NCI-H1436 (cell line): Measurements from ENCODE around the gene ISCA1.
A peak's percentile ranks its signal among the peaks of the same experiment; 100 is the strongest.

Source experiments
- DNase-seq: peaks from one replicate; lab custom pipeline; 2025; lab: John Stamatoyannopoulos, UW

Gene ISCA1

DNA sequence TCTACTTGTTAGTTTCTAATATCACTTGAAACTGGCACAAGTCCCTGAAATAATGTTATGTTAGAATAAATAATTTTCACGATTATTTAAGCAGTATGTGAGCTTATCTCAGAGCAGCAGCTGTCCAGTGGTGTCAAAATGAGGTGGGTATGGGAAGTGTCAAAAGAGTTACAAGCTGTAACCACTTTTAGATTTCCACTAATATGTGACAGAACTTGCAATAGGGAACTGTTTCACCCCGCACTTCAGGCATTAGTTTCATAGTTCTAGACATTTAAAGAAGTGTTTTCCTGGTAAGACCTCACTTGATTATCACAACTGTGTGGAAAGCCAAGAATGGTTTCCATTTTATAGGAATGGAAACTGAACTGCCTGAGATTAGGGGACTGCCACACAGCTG is 2.9 kb upstream of the ISCA1 start:
- DNase-seq = no peak

DNA sequence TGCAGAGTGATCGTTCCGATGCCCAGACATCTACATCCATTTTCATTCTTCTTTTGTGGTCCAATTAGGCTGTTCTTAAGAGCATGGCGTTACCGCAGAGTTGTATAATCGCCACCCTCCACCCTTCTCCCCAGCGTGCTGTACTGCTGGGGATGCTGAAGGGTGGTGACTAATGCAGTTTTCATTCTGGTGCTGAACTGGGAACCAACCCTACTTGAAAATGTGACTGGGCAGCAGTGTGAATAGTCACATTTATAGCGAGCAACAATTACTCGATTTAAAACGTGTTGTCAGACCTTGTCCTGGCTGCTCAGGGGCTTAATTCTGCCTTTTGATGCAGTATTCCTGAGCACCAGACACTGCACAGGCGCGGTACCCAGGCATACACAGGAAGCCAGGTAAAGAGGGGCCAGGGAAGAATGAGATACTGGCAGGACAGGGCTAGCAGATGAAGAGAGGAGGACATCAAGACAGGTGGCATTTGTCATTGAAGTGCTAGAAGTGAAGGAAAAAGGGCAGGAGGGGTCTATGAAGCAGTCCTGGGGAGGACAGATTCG is 719 bp upstream of the ISCA1 start:
- DNase-seq = no peak

DNA sequence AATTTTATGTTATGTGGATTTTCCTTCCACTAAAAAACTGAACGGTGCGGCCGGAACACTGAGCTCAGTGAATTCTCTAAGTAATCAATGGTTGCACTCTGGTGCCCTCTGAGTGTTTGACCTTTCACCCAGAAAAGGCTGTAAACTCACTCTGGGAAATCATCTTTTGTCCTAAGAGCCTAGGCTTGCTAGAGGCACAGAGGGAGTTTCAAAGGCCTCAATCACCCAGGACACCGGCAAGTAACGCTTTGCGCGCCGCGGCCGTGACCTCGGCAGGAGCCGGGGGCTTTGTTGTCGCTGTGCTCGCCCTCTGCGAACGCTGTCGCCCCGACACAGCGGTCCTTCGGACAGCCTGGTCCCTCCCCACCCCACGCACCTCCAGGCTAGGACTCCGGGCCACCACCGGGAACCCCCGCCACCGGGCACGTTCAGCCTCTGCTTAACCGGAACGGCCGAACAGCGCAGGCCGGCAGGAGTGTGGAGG is 703 bp downstream of the ISCA1 start:
- no peak for DNase-seq

DNA sequence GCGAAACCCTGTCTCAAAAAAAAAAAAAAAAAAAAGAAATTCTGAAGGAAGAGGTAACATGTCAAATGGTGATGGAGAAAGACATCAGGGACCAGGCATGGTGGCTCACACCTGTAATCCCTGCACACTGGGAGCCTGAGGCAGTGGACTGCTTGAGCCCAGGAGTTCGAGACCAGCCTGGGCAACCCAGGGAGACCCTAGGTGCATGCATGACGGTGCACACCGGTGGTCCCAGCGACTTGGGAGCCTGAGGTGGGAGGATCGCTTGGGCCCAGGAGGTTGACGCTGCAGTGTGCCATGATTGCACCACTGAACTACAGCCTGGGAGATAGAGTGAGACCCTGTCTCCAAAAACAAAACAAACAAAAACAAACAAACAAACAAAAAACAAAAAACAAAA is 1.8 kb downstream of the ISCA1 start:
- DNase-seq = no peak

DNA sequence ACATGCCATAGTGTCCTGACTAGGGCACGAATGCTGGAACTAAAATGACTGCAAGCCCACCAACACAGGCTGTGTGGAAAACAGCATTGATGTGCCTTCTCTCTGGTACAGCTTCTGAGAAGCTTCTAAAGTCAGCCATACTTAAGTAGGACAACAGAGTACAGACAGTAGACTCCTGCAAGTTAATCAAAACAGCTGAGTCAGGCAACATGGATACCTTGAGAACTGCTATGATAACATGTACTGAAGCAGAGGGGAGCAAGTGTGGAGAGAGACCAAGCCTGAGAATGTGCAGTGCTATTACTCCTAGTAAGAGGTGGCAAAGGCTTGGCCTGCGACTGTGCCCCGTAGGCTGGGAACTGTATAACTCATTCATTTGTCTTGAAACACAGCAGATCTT is 2.5 kb downstream of the ISCA1 start:
- DNase-seq = no peak

DNA sequence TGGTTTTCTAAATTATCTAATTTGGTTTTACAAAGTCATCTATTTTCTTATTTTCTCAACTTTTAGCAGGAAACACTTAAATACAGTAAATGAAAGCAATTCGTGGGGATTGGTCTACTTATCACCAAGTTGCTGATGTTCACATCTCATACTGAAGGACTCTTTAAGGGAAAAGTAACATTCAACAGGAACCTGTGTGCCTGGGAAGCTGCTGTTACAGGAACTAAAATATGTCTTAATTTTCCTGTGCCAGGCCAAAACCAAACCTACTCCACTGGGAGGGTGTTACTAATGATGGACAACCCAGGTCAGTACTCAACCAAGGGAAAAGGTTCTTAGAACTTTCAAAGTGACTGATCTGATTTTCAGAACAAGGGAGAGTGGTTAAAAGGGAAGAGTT is 5.3 kb downstream of the ISCA1 start:
- DNase-seq = no peak

DNA sequence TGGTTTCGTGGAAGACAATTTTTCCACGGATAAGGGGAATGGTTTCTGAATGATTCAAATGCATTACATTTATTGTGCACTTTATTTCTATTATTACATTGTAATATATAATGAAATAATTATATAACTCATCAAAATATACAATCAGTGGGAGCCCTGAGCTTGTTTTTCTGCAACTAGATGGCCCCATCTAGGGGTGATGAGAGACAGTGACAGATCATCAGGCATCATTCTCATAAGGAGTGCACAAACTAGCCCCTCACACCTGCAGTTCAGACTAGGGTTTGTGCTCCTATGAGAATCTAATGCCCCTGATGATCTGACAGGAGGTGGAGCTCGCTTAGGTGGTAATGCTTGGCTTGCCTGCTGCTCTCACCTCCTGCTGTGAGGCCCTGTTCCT is 6.4 kb downstream of the ISCA1 start:
- DNase-seq = no peak

DNA sequence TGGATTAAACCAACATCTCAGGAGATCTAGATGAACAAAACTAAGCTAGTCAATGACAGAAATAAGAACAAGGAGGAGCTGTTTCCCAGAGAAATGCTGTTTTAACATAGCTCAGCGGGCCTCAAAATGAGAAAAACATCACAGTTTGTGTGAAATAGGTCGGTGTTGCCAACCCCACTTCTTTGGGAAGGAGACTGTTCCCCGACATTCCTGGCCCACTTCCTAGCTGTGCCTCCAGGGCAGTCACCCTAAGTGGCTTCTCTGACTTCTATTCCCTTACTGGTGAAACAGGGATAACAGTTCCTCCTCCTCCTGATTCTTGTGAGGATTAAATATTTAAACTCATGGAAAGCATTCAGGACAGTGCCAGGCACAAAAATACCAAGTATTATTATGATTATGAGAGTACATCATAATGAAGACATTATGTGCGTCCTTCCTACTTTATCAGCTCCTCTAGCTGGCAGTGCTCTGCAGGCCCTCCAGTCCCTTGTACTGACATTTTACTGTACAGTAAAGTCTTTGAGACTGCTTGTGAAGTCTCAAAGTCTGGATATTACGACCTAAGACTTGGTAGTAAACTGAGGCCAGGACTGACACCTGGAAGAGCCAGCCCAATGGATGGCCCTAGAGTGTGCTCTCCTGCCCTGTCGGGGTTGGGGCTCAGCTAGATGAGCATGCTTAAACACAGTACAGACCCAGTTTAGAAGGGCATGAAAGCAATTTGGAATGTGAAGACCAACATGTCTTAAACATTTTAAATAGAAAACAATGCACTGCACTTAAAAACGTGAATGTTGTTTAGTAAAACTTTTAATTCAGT is 7.3 kb downstream of the ISCA1 start:
- DNase-seq = no peak

DNA sequence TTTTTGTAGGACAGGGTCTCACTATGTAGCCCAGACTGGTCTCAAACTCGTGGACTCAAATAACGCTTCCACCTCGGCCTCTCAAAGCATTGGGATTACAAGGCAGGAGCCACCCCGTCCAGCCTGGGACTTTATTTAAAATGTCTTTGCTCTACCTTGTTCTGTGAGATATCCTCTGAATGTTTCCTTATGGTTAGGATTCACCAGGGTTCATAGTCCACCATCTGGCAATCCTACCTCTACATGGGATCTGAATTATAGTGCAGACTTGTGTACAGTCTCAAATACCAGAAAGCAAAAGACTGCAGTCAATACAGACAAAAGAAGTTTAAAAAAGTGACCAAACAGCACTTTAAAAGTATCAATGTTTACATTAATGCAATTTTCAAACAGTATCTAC is 10.1 kb downstream of the ISCA1 start:
- no peak for DNase-seq

DNA sequence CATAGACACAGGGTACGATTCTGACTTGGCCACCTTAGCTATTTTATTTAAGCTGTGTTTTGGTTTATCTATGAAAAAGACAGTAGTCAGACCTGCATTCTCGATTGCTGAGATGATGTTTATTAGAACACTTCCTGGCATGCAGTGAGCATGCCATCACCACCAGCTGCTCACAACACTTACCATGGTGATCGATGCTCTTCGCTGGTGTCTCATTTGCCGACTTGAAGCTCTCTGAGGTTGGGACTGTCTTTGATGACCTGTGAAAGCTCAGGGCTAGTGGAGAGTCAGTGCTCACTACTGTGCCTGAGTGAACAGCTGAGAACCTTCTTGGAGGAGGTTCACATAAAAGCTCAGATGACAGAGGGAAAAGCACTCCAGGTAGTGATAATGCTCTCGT is 18.5 kb downstream of the ISCA1 start:
- no peak for DNase-seq

DNA sequence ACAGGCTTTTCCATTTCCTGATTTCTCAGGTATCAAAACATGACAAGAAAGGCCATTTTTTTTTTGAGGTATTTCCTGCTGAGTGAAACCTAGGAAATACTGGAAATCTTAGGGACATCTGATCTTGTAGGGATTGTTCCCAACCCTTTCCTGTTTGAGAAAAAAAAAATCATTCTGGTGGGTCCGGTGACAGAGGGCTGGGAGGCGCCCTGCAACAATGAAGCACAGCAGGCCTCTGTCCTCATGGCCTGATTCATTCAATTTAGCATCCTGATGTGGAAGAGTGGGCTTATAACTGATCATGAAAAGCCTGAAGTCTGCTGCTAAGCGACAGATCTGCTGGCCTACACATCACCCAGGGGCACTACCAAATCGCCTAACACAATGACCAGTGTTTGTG is 19.8 kb downstream of the ISCA1 start:
- no peak for DNase-seq

DNA sequence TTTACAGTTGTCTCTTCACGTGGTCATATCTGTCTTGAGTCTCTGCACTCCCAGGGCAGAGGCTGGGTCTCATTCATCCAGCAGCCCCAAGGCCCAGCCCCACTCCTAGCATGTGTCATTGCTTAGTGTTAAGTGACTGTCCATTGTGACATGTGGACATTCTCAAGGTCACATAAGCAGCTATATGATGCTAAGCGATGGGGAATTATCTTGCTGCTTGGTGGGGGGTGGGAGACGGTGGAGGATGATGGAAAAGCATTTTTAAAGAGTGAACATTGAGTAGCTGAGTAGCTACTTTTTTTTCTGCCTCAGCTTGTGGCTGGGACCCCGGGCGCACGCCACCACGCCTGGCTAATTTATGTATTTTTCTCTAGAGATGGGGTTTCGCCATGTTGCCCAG is 22.8 kb downstream of the ISCA1 start, which contains the start of gene C9orf153:
TSS of gene C9orf153 (minus strand) at position 101 of the 400 bp plus-strand sequence. CDS start 30,054 bp downstream, outside the sequence.
- no peak for DNase-seq

DNA sequence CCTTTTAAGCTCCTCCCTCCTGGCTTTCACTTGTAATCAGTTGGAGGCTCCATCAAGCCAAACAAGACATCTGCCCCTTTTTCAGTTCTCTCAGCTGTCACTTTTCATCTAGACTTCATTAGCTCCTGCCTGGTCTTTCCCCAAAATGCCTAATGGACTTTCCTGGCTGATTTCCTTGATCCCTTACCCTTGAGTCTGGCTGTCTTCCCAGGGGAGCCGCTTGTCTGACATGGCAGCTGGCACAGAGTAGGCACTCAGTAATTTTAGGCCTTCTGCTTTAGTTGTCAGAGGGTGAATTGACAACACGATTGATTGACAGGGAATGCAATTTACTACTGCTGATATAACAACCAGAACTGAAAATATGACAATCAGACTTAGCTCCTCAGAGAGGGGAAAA is 24.9 kb downstream of the ISCA1 start:
- DNase-seq = no peak

DNA sequence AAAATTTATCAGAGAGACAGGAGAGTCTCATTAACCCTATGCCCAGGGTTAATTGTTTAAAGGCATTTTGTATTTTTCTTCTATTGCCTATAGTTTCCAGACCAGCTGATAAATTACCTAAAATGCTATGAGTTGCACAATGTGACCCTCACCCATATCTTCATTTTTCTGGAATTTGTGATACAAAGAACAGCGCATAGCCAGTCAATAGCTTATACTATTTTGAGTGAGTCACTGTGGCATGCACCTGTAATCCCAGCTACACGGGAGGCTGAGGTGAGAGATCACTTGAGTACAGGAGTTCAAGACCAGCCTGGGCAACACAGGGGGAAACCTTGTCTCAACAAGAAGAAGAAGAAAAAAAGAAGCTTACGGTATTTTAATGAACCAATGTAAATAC is 25.7 kb downstream of the ISCA1 start:
- DNase-seq = no peak

DNA sequence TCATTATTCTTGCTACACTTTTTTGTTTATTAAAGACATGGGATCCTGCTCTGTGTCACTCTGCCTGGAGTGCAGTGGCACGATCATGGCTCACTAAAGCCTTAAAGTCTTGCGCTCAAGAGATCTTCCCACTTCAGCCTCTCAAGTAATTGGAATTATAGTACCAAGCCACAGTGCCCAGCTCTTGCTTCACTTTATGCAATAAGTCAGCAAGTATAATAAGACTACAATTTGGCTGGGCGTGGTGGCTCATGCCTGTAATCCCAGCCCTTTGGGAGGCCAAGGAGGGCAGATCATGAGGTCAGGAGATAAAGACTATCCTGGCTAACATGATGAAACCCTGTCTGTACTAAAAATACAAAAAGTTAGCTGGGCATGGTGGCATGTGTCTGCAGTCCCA is 28.8 kb downstream of the ISCA1 start:
- DNase-seq = no peak

DNA sequence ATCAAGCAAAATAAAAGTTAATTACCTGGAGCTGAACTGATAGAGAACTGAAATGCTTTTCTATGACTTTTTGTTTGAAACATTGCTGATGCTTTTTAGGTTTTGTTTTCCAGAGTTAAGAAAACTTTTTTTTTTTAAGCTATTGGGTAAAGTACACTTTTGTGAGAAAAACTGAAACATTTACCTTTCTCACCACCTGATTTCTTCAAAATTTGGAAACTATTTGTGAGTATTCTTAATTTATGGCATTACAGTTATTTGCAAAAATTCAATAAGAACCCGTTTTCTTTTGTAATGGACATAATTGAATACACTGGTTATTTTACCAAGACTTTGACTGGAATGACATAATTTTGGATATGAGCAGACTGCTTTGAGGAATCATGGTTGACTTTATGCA is 29.5 kb downstream of the ISCA1 start:
- DNase-seq = no peak

DNA sequence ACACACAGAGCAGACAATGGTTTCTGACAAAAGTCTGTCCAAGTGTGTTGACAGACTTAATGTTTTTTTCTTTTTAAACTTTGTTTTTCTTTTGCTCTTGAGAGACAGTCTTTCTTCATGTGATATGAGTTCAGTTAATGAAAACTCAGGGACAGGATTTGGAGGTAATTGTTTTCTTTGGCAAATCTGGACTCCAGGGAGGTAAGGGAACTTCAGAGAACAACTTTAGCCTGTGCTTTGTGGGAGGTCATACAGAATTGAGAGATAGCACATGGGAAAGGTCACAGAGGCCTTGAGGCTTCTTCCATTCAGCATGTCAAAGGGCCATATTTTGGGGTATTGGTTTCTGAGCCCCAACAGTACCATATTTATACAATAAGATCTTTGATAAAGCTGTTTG is 32.2 kb downstream of the ISCA1 start:
- no peak for DNase-seq

DNA sequence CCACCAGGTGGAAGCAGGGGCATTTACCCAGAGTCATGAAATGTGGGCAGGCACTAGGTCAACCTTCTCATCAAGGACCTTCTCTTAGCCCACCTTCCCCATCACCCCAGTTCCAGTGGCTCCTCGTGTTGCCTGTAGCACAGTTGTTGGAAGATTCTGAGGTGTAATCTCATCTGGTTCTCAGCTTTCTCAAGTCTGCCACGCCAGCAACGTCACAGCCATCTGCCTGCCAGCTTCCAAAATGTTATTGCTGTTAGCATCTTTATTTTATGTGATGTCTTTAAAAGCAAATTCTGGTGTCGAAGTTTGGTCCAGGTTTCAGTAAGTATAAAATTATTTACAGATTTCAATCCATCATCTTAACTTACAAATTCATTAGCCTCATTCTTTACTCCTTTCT is 33.6 kb downstream of the ISCA1 start:
- no peak for DNase-seq

DNA sequence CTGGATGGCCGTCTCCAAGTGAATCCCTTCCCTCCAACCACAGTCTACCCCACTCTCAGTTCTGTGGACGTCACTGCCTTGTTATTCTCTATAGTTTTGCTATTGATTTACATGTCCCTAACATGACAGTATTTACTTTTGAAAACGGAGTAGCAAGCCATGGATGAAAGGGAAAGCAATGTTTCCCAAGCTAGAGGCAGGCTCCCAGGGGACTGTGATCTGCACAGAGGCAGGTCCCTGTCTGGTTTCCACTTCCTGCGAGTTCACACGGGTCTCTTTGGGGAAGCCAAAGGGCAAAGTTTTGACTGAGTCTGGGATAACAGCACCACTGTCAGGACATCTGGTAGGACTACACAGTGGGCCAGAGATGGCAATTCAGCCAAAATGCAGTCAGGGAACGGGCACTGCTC is 35.6 kb downstream of the ISCA1 start:
- peak; percentile 6 for DNase-seq

DNA sequence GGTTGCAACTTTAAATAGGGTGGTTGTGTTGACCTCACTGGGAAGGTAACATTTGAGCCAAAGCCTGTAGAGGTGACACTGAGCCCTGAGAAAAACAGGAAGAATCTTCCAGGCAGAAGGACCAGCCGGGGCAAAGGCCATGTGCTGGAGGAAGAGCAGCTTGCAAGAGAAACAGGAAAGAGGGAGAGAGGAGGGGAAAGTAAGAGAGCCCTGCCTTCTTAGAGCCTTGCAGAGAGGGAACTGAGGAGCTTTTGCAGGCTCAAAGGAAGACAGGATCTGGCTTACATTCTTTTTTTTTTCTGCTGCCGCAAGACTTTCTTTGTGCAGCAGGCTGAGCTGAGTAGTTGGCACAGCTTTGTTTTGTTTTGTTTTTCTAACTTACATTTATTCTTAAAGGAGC is 40.3 kb downstream of the ISCA1 start:
- DNase-seq = no peak

DNA sequence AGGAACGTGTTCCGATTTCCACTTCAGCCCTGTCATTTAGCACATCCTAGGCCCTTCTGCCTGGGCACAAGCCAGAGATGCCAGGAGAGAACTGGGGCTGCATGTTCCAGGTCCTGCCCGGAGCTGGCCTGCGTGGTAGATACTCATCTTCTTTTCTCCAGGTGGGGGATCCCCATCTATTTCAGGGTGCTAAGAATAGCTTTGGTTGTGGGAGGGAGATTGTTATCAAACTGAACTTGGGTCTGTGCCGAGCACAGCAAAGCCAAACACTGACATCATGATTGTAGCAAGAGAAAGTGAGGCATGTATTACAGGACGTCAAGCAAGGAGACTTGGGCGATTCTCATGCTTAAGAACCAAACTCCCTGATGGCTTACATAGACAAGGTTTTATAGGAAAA is 41.1 kb downstream of the ISCA1 start:
- no peak for DNase-seq

DNA sequence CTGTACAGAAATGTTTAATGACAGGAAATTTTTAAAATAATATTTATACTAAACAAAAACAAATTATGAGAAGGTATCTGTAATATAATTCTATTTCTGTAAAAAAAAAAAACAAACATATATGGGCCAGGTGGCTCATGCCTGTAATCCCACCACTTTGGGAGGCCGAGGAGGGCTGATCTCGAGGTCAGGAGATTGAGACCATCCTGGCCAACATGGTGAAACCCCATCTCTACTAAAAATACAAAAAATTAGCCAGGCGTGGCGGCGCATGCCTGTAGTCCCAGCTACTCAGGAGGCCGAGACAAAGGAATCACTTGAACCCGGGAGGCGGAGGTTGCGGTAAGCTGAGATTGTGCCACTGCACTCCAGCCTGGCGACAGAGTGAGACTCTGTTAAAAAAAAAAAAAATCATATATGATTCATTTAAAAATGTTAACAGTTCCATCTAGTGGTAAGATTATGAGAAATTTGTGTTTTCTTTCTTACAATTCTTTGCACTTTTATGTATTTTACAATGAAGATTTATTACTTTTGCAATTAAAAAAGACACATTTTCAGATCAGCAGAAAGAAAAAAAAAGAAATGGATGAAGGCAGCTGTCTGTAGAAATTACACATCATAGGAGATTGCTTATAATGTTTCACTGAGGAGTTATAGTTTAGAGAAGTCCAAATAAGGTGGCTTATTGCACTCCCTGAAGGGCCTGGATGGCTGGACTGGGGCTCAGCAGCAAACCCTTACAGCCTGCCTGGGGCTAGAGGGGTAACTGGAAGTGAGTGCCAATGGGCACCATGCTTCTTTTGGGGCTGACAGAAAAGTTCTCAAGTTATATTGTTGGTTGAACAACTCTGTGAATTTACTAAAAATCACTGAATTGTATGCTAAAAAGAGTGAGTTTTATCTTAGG is 43.2 kb downstream of the ISCA1 start:
- no peak for DNase-seq

DNA sequence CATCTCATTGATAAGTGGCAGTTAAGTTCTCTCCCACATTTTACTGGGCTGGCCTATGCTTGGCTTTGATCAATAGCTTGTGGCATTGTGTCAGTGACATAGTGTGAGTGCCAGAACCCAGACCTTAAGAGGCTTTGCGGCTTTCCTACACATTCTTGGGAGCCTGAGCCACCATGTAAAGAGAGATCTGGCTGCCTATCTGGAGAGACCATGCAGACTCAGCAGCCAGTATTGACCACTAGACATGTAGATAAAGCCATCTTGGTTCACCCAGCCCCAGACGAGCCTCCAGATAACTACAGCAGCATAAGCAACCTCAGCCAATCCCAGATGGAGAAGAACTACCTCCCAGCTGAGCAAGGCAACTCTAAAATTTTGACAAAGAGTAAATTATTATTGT is 51.5 kb downstream of the ISCA1 start:
- DNase-seq = no peak
